GM12874 (cell line): ENCODE data around the gene MAP2K6.

Experiments used
- TF ChIP-seq, protein P1 (sequence below): IDR thresholded peaks from 2 replicates; pipeline ENCODE4 v1.5.1; 2011; ENCODE audit warnings: low read depth, mild to moderate bottlenecking, control low read depth, low read length, moderate library complexity; ENCODE audit not compliant: insufficient read depth

Gene MAP2K6

DNA sequence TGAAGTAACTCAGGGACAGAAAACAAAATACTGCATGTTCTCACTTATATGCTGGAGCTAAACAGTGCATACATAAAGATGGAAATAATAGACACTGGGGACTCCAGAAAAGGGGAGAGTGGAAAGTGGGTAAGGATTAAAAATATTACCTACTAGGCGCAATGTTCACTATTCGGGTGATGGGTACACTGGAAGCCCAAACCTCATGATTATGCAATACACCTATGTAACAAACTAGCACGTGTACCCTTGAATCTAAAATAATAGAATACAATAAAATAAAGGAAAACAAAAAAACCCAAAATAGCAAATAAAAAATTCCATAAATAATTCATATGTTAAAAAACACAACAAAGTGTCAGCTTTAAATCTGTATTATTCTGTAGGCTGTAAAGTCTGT is 56.9 kb downstream of the MAP2K6 start:
- TF ChIP-seq, protein P1, sequence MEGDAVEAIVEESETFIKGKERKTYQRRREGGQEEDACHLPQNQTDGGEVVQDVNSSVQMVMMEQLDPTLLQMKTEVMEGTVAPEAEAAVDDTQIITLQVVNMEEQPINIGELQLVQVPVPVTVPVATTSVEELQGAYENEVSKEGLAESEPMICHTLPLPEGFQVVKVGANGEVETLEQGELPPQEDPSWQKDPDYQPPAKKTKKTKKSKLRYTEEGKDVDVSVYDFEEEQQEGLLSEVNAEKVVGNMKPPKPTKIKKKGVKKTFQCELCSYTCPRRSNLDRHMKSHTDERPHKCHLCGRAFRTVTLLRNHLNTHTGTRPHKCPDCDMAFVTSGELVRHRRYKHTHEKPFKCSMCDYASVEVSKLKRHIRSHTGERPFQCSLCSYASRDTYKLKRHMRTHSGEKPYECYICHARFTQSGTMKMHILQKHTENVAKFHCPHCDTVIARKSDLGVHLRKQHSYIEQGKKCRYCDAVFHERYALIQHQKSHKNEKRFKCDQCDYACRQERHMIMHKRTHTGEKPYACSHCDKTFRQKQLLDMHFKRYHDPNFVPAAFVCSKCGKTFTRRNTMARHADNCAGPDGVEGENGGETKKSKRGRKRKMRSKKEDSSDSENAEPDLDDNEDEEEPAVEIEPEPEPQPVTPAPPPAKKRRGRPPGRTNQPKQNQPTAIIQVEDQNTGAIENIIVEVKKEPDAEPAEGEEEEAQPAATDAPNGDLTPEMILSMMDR, result no peak

DNA sequence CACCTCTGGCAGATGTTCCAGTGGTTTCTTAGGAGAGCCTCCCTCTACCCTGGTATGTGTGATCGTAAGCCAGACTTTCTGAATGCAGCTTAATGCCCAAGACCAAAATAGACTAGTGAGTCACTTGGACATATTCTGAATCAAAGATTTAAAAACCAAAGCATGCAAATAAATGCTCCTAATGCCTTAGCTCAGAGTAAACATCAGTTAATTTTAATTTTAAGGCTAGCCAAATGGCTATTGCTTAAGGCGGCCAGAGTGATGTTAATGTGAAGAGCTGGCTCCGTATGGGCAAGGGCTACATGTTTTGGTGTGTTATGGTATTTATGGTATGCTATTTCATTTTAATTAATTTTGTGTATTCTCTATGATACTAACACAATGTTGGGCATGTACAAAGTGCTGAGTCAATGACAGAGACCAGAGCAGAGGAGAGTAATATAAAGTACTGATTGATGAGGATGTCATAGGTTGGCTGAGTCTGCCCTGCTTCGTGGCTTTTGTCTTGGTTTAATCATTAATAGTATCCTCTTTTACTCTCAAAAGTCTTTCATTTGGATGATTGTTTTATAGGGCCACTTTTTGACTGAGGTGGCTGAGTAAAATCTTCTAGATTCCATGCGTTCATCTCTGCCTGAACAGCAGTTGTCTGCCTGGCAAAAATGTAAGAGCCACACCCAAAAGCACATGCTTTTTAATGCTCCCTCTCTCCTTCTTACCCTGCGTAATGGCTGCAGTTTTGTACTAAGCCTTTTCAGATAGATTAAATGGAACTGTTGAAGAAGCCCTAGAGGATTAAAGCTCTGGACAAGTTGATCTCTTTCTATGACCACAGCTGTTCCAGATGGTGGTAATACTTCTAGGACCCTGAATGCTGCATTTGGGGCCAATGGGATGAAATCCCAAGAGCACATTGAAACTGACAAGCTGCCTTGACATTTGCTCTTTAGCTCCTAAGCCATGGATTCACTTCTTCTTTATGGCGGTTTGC is 59.6 kb downstream of the MAP2K6 start:
- TF ChIP-seq, protein P1, result no peak

DNA sequence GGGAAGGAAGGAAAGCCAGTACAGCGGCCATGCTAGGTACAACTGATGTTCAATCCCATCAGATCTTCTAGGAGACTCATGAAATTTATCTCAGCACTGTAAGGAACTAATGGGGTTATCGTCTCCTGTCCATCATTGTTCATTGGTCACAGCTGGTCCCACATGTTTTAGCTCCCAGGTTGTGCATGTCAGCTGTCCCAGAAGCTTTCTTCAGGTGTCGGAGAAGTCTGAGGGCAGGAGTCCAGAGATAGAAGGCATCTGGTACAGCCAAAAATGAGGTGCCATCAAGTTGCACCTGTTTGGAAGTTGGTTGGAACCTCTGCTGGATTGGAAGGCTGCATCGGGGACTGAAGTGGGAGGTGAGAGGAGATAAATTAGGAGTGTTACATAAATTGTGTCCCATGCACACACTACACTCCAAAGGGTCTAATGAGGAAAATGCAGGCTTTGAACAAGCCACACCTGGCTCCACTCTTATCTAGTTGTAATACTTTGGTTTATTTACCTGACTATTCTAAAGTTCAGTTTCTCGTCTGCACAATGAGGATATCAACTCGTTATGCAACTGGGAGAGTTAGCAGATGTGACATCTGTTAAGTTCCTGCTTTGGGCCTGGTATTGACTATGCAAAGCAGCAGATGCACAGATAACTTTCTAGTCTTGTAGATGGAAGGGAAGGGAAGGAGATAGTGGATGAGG is 62.9 kb downstream of the MAP2K6 start:
- TF ChIP-seq, protein P1, result no peak

DNA sequence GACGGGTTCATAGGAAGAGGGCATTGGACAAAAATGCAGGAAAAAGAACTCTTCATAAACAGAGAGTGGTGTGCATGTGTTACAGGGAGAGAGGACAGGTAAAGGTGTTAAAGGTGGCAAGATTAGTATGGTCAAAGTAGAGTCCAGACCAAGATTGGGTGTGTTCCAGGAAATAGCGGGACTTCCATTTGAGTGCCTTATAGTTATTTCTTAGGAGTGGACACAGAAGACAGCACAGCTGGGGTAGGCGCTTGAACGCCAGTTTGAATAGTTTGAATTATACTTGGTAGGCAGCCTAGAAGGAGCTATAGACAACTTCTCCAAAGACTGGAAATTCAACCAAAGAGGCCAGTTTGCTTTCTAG is 63.4 kb downstream of the MAP2K6 start:
- TF ChIP-seq, protein P1, result no peak

DNA sequence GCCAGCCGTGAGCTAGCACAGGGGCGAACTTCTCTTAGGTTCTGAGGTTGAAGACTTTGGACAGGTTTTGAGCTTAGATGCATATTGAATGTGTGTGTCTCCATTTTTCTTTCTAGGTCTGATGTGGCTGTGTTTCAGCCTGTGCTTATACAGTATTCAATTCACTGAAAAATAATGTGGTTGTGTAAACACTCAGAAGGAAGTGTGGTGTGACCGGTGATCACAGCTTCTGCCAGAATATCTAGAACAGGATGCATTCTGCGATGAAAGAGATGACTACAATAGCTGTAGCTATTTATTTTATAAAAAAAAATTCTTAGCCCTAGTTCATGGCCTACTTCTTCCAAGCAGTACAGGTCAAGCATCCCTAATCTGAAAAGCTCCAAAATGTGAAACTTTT is 64.4 kb downstream of the MAP2K6 start:
- TF ChIP-seq, protein P1, result no peak

DNA sequence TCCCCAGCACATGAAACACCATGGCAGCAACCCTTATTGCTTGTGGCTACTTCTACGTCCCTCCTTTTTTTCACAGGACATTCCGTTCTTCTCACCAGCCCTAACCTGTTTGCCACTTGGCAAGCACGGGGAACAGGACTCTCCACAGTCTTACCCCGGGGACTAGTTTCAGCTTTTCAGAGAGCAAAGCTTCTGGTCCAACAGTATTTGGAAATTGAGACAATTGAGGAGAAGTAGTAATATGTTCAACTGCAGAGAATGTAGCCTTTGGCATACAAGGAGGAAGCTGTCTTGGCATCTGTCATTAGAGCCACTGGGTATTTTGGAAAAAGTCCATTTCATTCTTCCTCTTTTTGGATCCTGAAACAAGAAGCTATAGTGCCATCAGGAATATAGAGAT is 65.7 kb downstream of the MAP2K6 start:
- TF ChIP-seq, protein P1, result no peak

DNA sequence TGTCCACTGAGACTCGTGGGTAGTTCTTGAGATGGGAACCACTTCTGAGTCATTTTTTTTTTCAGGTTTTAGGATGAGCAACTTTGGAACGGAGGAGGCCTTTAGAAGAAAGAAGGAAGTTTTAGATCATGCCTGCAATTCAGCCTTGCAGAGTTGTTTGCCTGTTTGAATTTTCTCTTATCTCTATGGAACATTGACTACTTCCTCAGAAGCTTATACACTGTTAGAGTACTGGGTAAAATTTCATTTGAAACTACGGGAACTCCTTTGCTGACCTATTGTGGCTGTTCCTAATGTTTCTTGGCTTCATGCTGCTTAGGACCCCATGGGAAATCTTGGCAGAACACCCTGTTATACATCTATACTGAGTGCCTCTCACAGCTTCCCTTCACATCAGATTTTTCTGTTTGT is 70.8 kb downstream of the MAP2K6 start:
- TF ChIP-seq, protein P1, result no peak
